T-cell (primary cell): ENCODE data around the gene EFNA2. TPM values are rescaled to one million over a fixed set of nuclear protein-coding genes. Genes with fewer than 3 reads are reported as not detected.
A peak's percentile ranks its signal among the peaks of the same experiment; 100 is the strongest.

Experiments used
- ATAC-seq, 4 experiments: fragments of 200-7000 bp in 3 of 4; fragments of 150-1000 bp in 1 of 4; cut with Tn5 transposase; replicated peaks in 1 of 4; 1 replicate in 3 of 4; 2 replicates in 1 of 4; pipeline ENCODE4 v1.10.0; 2021; ENCODE audit warnings: moderate library complexity in 3 of 4, mild to moderate bottlenecking in 2 of 4, moderate number of reproducible peaks in 1 of 4
- CTCF ChIA-PET, 2 donors: fragments of 300-600 bp; sonication (Branson Sonifier 250); formaldehyde crosslinking; loops; one replicate each; lab custom pipeline; 2022; ENCODE audit warnings: antibody characterized with exemption in 2 of 2; lab: Charles Lee
- POLR2A ChIA-PET, 2 donors: fragments of 300-600 bp; sonication (Branson Sonifier 250); formaldehyde crosslinking; loops; one replicate each; lab custom pipeline; 2022; ENCODE audit warnings: antibody characterized with exemption in 2 of 2; lab: Charles Lee
- DNase-seq, 35 experiments: peaks; one replicate each; pipeline versions ENCODE4 v3.0.0 to v3.0.0-alpha.2; 2013 to 2023
- H3K27ac ChIP-seq: one replicate; pipeline ENCODE4 v1.5.1; 2013; ENCODE audit warnings: low read length
- H3K27me3 ChIP-seq, 2 experiments: replicated peaks in 1 of 2; 1 replicate in 1 of 2; 2 replicates in 1 of 2; pipeline versions ENCODE4 v1.6.1 to v1.7.0; 2013; ENCODE audit warnings: low read length in 1 of 2, mixed read lengths in 1 of 2; ENCODE audit not compliant: control insufficient read depth in 2 of 2, insufficient read depth in 2 of 2; ENCODE audit errors: extremely low read depth in 1 of 2
- H3K36me3 ChIP-seq, 2 donors: 1 replicate in 1 of 2; 2 replicates in 1 of 2; pipeline versions ENCODE4 v1.6.1 to v1.7.0; 2013; ENCODE audit warnings: low read length in 1 of 2; ENCODE audit not compliant: control insufficient read depth in 2 of 2, insufficient read depth in 1 of 2; ENCODE audit errors: extremely low read depth in 1 of 2
- H3K4me1 ChIP-seq, 2 experiments: 1 replicate in 1 of 2; 2 replicates in 1 of 2; pipeline versions ENCODE4 v1.6.1 to v1.7.0; 2013; ENCODE audit warnings: low read length in 2 of 2, mixed read lengths in 1 of 2; ENCODE audit not compliant: insufficient read depth in 2 of 2, control insufficient read depth in 1 of 2; ENCODE audit errors: extremely low read depth in 1 of 2
- H3K4me3 ChIP-seq, 2 donors: 1 replicate in 1 of 2; 2 replicates in 1 of 2; pipeline versions ENCODE4 v1.5.1 to v1.7.0; 2013; ENCODE audit warnings: mild to moderate bottlenecking in 2 of 2, low read length in 1 of 2, moderate library complexity in 1 of 2; ENCODE audit not compliant: control insufficient read depth in 1 of 2; ENCODE audit errors: extremely low read depth in 1 of 2
- H3K9me3 ChIP-seq: 2 replicates; pipeline ENCODE4 v1.7.0; 2013
- H3K27ac Mint-ChIP-seq, 2 donors: one replicate each; pipeline ENCODE4 v1.8.0; 2020 to 2021; ENCODE audit warnings: mild to moderate bottlenecking in 2 of 2, mixed read lengths in 2 of 2
- H3K27me3 Mint-ChIP-seq, 2 donors: one replicate each; pipeline ENCODE4 v1.8.0; 2021 to 2022; ENCODE audit warnings: mixed read lengths in 2 of 2
- H3K36me3 Mint-ChIP-seq: one replicate; pipeline ENCODE4 v1.8.0; 2021; ENCODE audit warnings: mixed read lengths
- H3K4me1 Mint-ChIP-seq, 3 donors: one replicate each; pipeline ENCODE4 v1.8.0; 2020 to 2022; ENCODE audit warnings: mixed read lengths in 3 of 3, mild to moderate bottlenecking in 1 of 3
- H3K4me3 Mint-ChIP-seq, 3 donors: one replicate each; pipeline ENCODE4 v1.8.0; 2020 to 2022; ENCODE audit warnings: mild to moderate bottlenecking in 3 of 3, mixed read lengths in 3 of 3, moderate library complexity in 3 of 3
- H3K9me3 Mint-ChIP-seq, 3 donors: one replicate each; pipeline ENCODE4 v1.8.0; 2020 to 2022; ENCODE audit warnings: mixed read lengths in 3 of 3
- WGBS: methylation state at CpG from one replicate; pipeline ENCODE4 v1.1.5; 2013; ENCODE audit warnings: missing lambda C conversion rate; ENCODE audit not compliant: insufficient coverage; 5-methylcytosine and 5-hydroxymethylcytosine counted together
- total RNA-seq, 35 experiments: library from RNA in 6 of 35; stranded (reverse) in 6 of 35; fragments of 120-200 nt in 1 of 35; gene quantifications; one replicate each; pipeline versions ENCODE4 v1.2.1 to v1.2.4 and lab custom pipeline; 2013 to 2026

The EFNA2 gene
- total RNA-seq, 5 donors from 2014 or later (not counting 1 experiment from before 2014, with no cell fraction given): 0.38 TPM; not detected in 4

DNA sequence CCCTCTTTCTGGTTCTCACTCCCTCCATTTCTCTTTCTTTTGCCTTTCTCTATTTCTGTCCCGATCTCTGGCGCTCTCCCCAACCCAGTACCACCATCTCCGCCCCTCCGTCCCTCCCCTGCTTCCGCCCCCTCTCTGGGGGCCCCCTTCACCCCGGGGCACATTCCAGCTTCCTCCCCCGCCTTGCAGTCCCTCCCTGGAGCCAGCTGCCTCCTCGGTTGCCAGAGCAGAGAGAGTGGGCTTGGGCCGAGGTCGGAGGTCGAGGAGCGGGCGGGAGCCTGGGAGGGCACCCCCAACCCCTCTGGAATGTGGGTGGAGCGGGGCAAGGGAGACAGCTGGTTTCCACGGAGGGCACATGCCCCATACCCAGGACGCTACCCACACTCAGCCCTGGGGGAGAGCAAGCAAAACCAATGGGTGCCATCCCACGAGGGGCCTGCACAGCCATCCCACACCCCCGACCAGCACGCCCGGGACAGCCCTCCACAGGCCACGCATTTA lies 23.0 kb upstream of the EFNA2 start:
- H3K9me3 Mint-ChIP-seq: no peaks in the 10 kb centered on the region
- CTCF ChIA-PET: no interaction called here

DNA sequence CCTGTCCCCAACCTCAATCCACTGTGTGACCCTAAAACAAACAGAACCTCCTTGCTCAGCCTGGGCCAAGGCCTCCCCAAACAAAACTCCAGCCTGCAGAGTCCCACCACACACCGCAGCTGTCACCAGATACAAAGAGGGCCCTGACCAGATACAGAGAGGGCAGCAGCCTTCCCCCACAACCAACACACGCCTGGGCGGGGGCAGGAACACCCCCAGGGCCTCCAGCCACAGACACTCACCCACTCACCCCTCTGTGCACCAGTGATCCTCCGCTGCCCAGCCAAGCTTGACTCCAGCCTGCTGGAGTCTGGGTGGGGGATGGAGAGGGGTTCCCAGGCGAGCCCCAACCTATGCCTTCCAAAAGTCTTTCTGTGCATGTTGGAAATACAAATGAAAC lies 22.5 kb upstream of the EFNA2 start:
- H3K4me3 Mint-ChIP-seq: peak overlapping the region in 1 of 3 donors; percentile 94
- no peaks in the 10 kb centered on the region for H3K36me3 Mint-ChIP-seq
- H3K9me3 ChIP-seq: no peaks in the 10 kb centered on the region
- no peak overlapping the region for H3K4me3 ChIP-seq
- POLR2A ChIA-PET: no interaction called here
- H3K36me3 ChIP-seq: peaks cover 3 to 6% of the 10 kb centered on the region in 2 donors
- H3K4me1 ChIP-seq: peaks cover 37 to 73% of the 10 kb centered on the region in 2 experiments
- H3K27ac ChIP-seq: no peak overlapping the region
- H3K27me3 Mint-ChIP-seq: no peaks in the 10 kb centered on the region
- CTCF ChIA-PET: interaction anchor here in 1 of 2 donors (1.5 kb wide), 1 partner anchor 19 kb away, joined by 4 read pairs; no protein-coding TSS in a partner anchor
- 83% methylated on average over 1 of the region's 5 CpGs for WGBS
- H3K27ac Mint-ChIP-seq: peak overlapping the region; percentile 49 to 80
- no peaks in the 10 kb centered on the region for H3K27me3 ChIP-seq
- ATAC-seq (no peak), DNase-seq (no peak)
- H3K9me3 Mint-ChIP-seq: no peaks in the 10 kb centered on the region
- H3K4me1 Mint-ChIP-seq: peaks cover 49 to 68% (median 53%) of the 10 kb centered on the region in 3 donors

More for the DNA sequence above, 23.0 kb upstream of the EFNA2 start:
- Histone ChIP-seq H3K4me1 (peaks cover 37 to 73% of the 10 kb centered on the region in 2 experiments), H3K4me3 (peak overlapping the region in 1 of 2 donors; percentile 12), H3K27me3 (no peaks in the 10 kb centered on the region), H3K36me3 (peaks cover 6 to 9% of the 10 kb centered on the region in 2 donors), H3K27ac (peak overlapping the region; percentile 99), H3K9me3 (no peaks in the 10 kb centered on the region)
- Mint-ChIP-seq H3K4me3 (peak overlapping the region in 1 of 3 donors; percentile 94), H3K27ac (peak overlapping the region; percentile 49 to 59), H3K4me1 (peaks cover 54 to 68% (median 55%) of the 10 kb centered on the region in 3 donors), H3K27me3 (no peaks in the 10 kb centered on the region), H3K36me3 (peaks cover under 1% of the 10 kb centered on the region)
- no peak for DNase-seq
- POLR2A ChIA-PET: no interaction called here
- no peak for ATAC-seq
- 58% methylated on average over 10 of the region's 21 CpGs for WGBS

DNA sequence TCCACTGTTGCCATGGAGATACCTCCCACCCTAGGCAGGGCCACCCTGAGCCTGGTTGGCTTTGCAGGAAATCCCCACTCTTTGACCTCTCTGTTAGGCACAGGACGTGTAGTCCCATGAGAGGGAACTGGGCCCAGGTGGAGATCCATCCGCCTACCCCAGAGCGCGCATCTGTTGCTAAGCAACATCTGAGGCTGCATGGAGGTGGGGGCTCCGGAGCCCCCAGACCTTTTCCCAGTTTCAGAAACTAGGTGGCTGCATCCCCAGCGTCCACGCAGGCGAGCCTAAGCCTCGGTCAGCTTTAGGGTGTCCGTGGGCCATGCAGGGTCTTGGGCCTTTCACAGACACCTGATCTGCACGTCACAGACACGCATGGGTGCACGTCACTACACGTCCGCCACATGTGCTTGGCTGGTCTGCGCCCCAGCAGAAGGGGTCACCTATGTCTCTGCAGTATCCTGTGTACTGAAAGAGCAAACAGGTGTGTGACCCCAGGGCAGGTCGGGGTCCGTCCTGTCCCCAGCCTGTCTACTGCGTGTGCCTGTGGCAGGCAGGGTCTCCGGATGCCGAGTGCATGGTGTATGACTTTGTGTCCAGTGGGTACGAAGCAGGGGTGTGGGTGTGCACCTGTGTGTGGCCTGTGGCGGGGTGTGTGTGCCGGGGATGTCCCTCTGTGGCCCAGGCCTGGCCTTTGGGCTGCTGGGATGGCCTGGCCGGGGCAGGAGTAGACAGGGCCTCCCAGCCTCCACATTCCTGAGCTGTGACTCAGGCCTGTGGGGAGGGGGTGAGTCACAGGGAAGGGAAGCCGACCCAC lies 20.7 kb upstream of the EFNA2 start:
- 94% methylated on average over 19 of the region's 26 CpGs for WGBS
- H3K9me3 Mint-ChIP-seq: no peaks in the 10 kb centered on the region
- H3K36me3 ChIP-seq: peaks cover 0 to 6% of the 10 kb centered on the region in 2 donors
- H3K4me1 ChIP-seq: peaks cover 37 to 67% of the 10 kb centered on the region in 2 experiments
- H3K9me3 ChIP-seq: no peaks in the 10 kb centered on the region
- peak overlapping the region; percentile 18 for H3K27ac ChIP-seq
- peak overlapping the region; percentile 21 to 94 (median 62) for H3K4me3 Mint-ChIP-seq
- ChIA-PET CTCF (interaction anchor here (0.6 to 3.6 kb wide), 5 partner anchors 12 to 37 kb away, joined by 3 to 115 read pairs (median 4); no protein-coding TSS in a partner anchor), POLR2A (no interaction called here)
- peak overlapping the region; percentile 63 to 87 for H3K27ac Mint-ChIP-seq
- H3K4me3 ChIP-seq: no peak overlapping the region
- peaks cover 43 to 62% (median 43%) of the 10 kb centered on the region in 3 donors for H3K4me1 Mint-ChIP-seq
- DNase-seq (no peak), ATAC-seq (no peak)
- H3K36me3 Mint-ChIP-seq: peaks cover 3% of the 10 kb centered on the region
- no peaks in the 10 kb centered on the region for H3K27me3 Mint-ChIP-seq
- H3K27me3 ChIP-seq: no peaks in the 10 kb centered on the region

DNA sequence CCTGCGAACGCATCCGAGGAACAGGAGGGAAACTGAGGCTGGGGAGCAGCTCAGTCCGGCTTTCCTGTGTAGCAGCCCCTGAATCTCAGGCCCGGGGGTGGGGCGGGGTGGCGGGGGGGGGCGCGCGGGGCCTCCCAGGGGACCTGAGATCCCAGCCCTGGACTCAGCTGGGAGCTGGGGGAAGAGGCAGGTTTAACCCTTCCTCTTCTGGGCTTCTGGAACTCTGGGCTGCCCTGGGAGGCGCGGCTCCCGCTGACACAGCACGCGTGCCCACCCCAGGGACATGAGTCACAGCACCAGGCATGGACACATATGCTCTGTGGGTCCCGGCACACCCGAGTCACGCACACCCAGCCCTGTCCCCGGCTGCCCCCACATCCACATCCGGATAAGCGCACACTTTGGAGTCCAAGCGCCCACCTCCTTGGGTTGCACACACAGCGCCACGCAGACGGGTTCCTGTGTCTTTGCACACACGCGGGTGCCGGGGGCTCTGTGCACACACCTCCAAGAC lies 20.0 kb upstream of the EFNA2 start:
- DNase-seq (peak in 6 of 35 experiments; percentile 27 to 65 (median 34)), ATAC-seq (peak in 2 of 4 experiments; percentile 1 to 2)
- POLR2A ChIA-PET: no interaction called here
- Histone ChIP-seq H3K27me3 (no peaks in the 10 kb centered on the region), H3K27ac (peak overlapping the region; percentile 37), H3K4me3 (peak overlapping the region; percentile 29 to 42), H3K4me1 (peaks cover 42 to 67% of the 10 kb centered on the region in 2 experiments), H3K9me3 (no peaks in the 10 kb centered on the region), H3K36me3 (peaks cover 3 to 6% of the 10 kb centered on the region in 2 donors)
- Mint-ChIP-seq H3K27ac (peak overlapping the region; percentile 75 to 83), H3K27me3 (no peaks in the 10 kb centered on the region), H3K4me3 (peak overlapping the region; percentile 54 to 94 (median 65)), H3K9me3 (no peaks in the 10 kb centered on the region), H3K4me1 (peaks cover 47 to 68% (median 49%) of the 10 kb centered on the region in 3 donors), H3K36me3 (peaks cover 7% of the 10 kb centered on the region)
- CTCF ChIA-PET: interaction anchor here (0.6 to 3.6 kb wide), 5 partner anchors 12 to 38 kb away, joined by 3 to 115 read pairs (median 4); no protein-coding TSS in a partner anchor
- WGBS: 30% methylated on average over 17 of the region's 28 CpGs

DNA sequence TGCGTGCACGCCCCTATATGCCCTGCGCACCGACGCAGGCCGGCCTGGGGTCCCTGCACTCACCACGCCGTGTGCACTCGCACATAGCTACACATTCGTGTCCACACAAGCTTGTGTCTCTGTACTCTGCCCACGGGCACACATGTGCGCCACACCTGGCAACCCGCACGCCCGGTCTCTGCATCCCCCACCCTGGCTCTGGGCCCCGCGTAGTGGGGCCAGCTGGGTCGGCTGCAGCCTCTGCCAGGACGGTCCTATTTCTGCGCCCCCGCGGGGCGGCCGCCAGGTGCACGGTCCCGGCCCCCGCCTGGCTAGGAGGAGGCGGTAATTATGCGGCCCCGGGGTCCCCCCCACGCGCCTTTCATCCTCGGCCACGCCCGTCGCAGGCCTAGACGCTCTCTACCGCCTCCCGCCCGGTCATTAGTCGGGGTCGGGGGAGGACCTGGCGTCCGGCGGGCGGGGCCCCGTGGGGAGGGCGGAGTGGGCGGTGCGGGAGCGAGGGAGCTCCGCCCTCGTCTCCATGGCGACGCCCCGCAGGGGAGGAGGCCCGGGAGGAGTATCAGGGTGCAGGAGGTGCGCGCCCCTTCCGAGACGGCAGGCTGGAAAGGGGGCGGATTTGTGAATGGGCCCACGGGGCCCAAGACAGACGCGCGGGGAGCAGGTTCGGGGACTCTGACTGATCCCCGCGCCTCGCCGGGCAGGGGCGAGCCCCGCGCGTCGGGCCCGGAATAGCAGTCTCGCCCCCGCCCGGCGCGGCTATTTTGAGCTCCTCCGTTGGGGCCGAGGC lies 19.4 kb upstream of the EFNA2 start:
- peak; percentile 38 to 46 (median 41) for ATAC-seq

More for the DNA sequence above, 19.4 kb upstream of the EFNA2 start:
- H3K36me3 ChIP-seq: peaks cover 6 to 9% of the 10 kb centered on the region in 2 donors
- Mint-ChIP-seq H3K27ac (peak overlapping the region; percentile 75 to 83), H3K9me3 (no peaks in the 10 kb centered on the region), H3K4me1 (peaks cover 52 to 73% (median 52%) of the 10 kb centered on the region in 3 donors), H3K36me3 (peaks cover 14% of the 10 kb centered on the region), H3K27me3 (no peaks in the 10 kb centered on the region), H3K4me3 (peak overlapping the region; percentile 54 to 94 (median 65))
- CTCF ChIA-PET: interaction anchor here (0.6 to 3.6 kb wide), 9 partner anchors 8 to 559 kb away, joined by 3 to 115 read pairs (median 5); no protein-coding TSS in a partner anchor
- H3K27me3 ChIP-seq: no peaks in the 10 kb centered on the region
- H3K27ac ChIP-seq: peak overlapping the region; percentile 37
- POLR2A ChIA-PET: interaction anchor here in 1 of 2 donors (1.3 kb wide), 1 partner anchor 22 kb away, joined by 13 read pairs; no protein-coding TSS in a partner anchor
- H3K4me1 ChIP-seq: peaks cover 46 to 70% of the 10 kb centered on the region in 2 experiments
- H3K9me3 ChIP-seq: no peaks in the 10 kb centered on the region
- peak in 33 of 35 experiments; percentile 44 to 89 (median 63) for DNase-seq
- H3K4me3 ChIP-seq: peak overlapping the region; percentile 42 to 47
- WGBS: 5% methylated on average over 83 of the region's 84 CpGs
